D721Med (cell line): ENCODE data around the gene SLC1A2.
"Not testable (repeated sequence)": the region's sequence is repeated elsewhere in the genome, so short reads cannot be mapped to it uniquely, and the experiment has no call there.

Experiments
- DNase-seq: peaks from one replicate; pipeline ENCODE4 v3.0.0; 2011; ENCODE audit warnings: low spot score; ENCODE audit not compliant: insufficient read length
- FAIRE-seq: peaks from 2 replicates; lab custom pipeline; 2011; peaks lifted over from hg19 to GRCh38; lab: Jason Lieb, UNC
- TF ChIP-seq, protein P1 (sequence below): IDR thresholded peaks from 2 replicates; pipeline ENCODE4 v1.5.1; 2012; ENCODE audit warnings: mild to moderate bottlenecking, control low read depth; ENCODE audit not compliant: insufficient read depth; ENCODE audit errors: missing control alignments

Gene SLC1A2

DNA sequence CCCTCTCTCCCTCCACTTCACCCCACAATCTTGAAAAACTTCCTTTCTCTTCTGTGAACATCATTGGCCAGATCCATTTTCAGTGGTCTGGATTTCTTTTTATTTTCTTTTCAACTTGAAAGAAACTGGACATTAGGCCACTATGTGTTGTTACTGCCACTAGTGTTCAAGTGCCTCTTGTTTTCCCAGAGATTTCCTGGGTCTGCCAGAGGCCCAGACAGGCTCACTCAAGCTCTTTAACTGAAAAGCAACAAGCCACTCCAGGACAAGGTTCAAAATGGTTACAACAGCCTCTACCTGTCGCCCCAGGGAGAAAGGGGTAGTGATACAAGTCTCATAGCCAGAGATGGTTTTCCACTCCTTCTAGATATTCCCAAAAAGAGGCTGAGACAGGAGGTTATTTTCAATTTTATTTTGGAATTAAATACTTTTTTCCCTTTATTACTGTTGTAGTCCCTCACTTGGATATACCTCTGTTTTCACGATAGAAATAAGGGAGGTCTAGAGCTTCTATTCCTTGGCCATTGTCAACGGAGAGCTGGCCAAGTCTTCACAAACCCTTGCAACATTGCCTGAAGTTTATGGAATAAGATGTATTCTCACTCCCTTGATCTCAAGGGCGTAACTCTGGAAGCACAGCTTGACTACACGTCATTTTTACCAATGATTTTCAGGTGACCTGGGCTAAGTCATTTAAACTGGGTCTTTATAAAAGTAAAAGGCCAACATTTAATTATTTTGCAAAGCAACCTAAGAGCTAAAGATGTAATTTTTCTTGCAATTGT, 188.1 kb downstream of the SLC1A2 start:
- TF ChIP-seq, protein P1, sequence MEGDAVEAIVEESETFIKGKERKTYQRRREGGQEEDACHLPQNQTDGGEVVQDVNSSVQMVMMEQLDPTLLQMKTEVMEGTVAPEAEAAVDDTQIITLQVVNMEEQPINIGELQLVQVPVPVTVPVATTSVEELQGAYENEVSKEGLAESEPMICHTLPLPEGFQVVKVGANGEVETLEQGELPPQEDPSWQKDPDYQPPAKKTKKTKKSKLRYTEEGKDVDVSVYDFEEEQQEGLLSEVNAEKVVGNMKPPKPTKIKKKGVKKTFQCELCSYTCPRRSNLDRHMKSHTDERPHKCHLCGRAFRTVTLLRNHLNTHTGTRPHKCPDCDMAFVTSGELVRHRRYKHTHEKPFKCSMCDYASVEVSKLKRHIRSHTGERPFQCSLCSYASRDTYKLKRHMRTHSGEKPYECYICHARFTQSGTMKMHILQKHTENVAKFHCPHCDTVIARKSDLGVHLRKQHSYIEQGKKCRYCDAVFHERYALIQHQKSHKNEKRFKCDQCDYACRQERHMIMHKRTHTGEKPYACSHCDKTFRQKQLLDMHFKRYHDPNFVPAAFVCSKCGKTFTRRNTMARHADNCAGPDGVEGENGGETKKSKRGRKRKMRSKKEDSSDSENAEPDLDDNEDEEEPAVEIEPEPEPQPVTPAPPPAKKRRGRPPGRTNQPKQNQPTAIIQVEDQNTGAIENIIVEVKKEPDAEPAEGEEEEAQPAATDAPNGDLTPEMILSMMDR = no peak
- FAIRE-seq = no peak
- DNase-seq = no peak

DNA sequence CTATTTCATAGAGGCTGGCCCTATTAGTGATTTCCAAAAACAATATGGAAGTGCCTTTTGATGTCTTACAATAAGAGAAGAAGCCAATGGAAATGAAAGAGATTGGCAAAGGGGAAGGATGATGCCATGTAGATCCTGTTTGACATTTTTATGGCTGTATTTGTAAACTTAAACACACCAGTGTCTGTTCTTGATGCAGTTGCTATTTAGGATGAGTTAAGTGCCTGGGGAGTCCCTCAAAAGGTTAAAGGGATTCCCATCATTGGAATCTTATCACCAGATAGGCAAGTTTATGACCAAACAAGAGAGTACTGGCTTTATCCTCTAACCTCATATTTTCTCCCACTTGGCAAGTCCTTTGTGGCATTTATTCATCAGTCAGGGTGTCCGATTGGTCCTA, 189.0 kb downstream of the SLC1A2 start:
- no peak for DNase-seq
- no peak for FAIRE-seq
- TF ChIP-seq, protein P1 = no peak

DNA sequence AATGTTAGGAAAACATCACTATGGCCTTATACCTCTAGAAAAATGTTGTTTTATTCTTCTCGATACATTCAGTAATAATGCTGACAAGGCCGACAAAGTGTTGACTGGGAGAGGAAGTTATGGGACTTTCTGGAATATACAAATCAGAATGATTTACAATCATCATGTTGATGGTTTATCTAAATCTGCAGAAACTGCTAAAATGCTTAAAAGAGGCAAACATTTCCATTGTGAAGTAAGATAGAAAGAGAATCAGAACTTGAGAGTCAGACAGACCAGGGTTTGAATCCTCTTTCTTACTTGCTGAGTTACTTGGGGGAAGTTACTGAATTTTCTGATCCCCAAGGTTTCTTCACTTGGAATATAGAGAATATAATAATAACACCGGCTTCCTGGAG, 191.0 kb downstream of the SLC1A2 start:
- FAIRE-seq = no peak

GRCh38 chr11:35227576-35228327, 191.6 kb downstream of the SLC1A2 start:
- TF ChIP-seq, protein P1 = no peak
- no peak for FAIRE-seq
- no peak for DNase-seq

More for the DNA sequence above, 191.0 kb downstream of the SLC1A2 start:
- TF ChIP-seq, protein P1 = no peak
- DNase-seq = no peak

DNA sequence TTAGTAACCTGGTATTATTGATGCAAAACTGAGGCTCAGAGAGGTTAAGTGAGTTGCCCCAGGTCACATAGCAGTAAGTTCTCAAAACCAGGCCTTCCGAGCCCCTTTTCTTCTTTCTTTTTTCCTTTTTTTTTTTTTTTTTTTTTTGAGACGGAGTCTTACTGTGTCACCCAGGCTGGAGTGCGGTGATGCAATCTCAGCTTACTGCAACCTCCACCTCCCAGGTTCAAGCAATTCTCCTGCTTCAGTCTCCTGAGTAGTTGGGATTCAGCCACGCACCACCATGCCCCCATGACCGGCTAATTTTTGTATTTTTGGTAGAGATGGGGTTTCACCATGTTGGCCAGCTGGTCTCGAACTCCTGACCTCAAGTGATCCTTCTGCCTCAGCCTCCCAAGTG, 192.6 kb downstream of the SLC1A2 start:
- FAIRE-seq, DNase-seq: not testable (repeated sequence)

GRCh38 chr11:35225946-35226520, 193.3 kb downstream of the SLC1A2 start:
- TF ChIP-seq, protein P1 = no peak
- FAIRE-seq (no peak), DNase-seq (no peak)

DNA sequence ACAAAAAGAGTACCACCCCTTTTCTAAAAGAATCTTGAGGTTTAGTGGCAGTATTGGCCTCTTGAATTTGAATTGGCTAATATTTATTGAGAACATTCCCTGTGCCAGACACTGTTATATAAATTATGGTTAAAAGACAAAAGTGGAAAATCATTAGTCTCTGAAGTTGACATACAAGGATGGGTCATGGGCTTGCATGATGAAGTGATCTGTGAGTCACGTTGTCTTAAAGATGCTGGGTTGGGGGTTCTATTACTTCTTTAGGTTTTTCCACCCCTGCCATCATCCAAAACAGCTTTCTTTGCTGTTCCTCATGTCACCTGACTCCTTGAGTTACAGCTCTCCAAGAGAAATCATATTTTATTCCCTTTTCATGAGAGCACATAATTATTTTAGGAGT, 195.4 kb downstream of the SLC1A2 start:
- FAIRE-seq (no peak), DNase-seq (no peak)
- TF ChIP-seq, protein P1 = no peak
